NCI-H748 (cell line): ENCODE results near the gene CLUH.

Experiments used
- DNase-seq: peaks from one replicate; lab custom pipeline; 2025; ENCODE audit not compliant: unreplicated experiment; lab: John Stamatoyannopoulos, UW

Gene CLUH

GRCh38 chr17:2718150-2718938 is 6.8 kb upstream of the CLUH start:
- DNase-seq, result no peak

- DNase-seq, result no peak
These were observed 5.1 kb upstream of the CLUH start for GRCh38 chr17:2716649-2717048.

- no peak for DNase-seq
These were observed 2.3 kb upstream of the CLUH start for GRCh38 chr17:2713881-2714280.

DNA sequence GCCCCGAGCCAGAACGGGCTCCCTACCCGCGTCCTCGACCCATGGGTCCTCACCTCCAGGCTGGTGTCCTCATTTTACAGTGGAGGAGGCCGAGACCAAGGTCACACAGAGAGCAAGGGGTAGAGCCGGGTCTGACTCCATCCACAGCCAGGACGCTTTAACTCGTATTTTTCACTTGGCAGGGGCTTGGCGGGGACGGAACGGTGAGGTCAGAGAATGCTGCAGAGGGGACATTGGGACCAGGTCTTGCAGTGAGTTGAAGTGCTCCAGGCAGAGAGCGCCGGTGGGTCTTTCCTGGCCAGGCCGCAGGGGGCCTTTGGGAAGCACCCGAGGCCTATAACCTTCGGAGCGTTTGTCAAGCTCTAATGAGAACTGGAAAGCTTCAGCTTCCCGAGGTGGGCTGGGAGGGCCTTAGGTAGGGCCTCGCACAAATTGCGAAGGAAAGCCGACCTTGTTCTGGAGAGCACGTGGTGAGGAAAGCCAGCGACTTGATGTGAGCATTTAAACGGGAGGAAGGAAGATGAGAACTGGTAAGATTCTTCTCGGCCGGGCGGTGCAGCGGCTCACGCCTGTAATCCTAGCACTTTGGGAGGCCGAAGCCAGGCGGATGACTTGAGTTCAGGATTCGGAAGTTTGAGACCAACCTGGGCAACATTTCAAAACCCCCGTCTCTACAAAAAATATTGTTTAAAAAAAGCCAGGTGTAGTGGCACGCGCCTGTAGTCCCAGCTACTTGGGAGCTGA is 908 bp upstream of the CLUH start:
- no peak for DNase-seq

GRCh38 chr17:2710803-2711607 is 559 bp downstream of the CLUH start:
- DNase-seq, result peak; percentile 69

GRCh38 chr17:2710071-2710802 is 1.3 kb downstream of the CLUH start:
- no peak for DNase-seq

GRCh38 chr17:2709183-2709661 is 2.3 kb downstream of the CLUH start:
- no peak for DNase-seq

GRCh38 chr17:2708585-2709182 is 2.9 kb downstream of the CLUH start:
- DNase-seq, result no peak

GRCh38 chr17:2707721-2708584 is 3.6 kb downstream of the CLUH start:
- DNase-seq, result no peak

DNA sequence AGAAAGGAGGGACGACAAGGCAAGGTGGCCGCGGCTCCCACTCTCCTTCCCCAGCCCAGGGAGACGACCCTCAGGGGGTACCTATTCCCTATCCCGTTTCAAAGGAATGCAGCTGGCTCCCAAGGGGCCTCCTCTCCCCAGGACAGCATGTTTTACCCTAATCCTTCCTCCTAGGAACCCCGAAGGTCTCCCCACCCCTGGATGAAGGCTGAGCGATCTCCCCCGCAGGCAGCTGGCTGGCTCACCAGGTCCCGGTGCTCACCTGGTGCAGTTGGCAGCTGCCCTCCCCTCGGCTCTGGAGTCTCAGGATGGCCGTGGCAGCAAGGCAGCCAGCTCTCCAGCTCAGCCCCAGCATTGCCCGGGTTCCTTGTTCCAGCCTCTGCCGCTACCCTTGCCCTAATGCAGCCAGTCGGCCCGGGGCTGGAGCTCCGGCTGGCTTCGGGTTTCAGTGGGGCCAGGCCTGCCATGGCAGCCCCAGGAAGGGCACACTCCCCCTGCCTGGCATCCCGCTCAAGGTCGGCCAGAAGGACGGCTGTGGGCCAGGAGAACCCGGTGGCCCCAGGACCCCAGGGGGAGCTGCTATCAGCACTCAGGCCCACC is 4.6 kb downstream of the CLUH start:
- no peak for DNase-seq

DNA sequence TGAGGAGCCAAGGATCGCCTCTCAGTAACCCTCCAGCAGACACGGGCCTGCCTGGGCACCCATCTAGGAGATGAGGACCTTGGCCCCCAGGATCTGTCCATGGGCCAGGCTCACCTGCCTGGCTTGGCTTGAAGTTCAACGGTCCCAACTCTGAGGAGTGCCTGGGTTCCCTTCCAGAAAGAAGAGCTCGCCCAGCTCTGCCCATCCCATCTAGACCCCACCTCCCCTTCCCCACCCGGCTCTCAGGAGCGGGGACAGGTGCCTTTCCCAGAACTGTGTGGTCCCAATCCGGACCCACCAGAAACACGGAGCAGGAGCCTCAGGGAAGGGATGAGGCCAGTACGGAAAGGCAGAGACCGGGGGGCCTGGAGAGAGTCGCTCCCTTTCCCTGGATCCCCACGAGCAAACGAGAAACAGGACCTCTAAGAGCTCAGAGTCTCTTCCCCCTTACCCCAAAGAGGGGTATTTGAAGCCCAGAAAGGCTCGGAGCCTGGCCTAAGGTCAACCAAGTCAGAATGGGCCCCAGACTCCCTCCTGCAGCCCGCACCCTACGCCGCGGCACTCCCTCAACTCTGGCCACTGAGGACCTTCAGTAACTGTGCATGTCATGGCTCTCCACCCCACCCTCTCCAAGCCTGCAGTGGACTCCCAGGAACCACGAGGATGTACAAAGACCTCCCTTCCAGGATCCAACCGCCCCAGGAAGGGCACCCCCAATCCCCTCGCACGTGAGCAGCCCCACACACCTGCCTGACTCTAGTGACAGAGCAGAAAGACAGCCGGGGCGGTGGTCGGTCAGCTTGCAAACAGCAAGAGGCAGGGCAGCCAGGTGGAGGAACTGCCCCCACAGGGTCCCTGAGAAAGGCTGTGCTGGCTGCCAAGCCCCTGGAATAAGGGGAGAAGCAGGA is 5.4 kb downstream of the CLUH start:
- DNase-seq, result no peak

- no peak for DNase-seq
These were observed 6.3 kb downstream of the CLUH start for GRCh38 chr17:2705263-2705662.

- no peak for DNase-seq
These were observed 6.7 kb downstream of the CLUH start for GRCh38 chr17:2704890-2705248.

DNA sequence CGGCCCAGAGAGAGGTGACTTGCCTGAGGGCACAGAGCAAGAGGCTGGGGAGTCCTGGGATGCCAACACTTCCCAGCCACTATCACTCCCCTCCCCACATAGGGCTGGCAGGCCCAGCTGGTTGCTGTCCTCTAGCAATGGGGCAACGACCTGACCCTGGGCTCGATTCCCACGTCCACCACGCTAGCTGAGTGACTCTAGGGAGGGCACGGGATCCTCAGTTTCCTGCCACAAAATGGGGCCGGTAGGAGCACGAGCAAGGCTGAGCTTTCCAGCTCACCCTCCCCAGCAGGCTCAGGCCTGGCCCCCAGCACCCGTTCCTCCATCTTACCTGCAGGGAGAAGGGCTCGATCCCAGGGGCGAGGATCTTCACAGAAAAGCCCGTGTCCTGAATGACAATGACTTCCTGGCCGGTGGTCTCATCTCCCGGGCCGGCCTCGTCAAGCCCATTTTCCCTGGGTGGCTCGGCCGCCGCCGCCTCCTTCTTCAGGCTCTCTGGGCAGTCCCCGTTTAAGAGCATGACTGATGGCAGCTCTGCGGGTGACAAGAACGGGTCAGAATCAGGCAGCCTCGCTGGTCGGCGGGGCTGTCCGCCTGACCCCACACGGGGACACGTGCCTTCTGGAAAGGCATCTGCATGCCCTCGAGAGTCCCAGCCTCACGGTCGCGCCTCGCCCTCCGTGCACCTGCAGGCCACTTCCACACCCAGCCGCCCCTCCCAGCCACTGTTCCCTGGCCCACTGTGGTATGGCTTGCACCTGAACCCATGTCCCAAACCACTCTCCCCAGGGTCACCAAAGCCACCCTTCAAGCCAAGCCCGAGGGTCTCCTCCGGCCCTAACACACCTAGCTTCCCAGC is 7.3 kb downstream of the CLUH start:
- DNase-seq, result no peak

DNA sequence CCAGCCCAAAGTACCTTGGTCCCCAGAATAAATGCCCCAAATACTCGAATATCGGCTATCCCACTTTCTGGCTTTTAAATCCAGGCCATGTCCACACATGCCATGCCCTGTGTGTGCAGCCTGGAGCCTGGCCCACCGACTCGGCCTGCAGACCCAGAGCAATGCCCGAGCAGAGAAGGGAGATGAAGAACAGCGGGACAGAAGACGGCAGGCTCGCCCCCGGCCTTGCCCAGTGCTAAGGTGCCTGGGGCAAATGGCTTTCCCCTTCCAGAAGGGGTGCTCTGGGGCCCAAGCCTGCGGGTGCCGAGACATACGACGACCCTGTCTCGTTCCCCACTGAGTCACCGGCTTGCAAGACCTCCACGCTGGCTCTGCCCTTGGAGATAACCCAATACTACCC is 8.0 kb downstream of the CLUH start:
- no peak for DNase-seq

GRCh38 chr17:2703181-2703580 is 8.4 kb downstream of the CLUH start:
- no peak for DNase-seq

DNA sequence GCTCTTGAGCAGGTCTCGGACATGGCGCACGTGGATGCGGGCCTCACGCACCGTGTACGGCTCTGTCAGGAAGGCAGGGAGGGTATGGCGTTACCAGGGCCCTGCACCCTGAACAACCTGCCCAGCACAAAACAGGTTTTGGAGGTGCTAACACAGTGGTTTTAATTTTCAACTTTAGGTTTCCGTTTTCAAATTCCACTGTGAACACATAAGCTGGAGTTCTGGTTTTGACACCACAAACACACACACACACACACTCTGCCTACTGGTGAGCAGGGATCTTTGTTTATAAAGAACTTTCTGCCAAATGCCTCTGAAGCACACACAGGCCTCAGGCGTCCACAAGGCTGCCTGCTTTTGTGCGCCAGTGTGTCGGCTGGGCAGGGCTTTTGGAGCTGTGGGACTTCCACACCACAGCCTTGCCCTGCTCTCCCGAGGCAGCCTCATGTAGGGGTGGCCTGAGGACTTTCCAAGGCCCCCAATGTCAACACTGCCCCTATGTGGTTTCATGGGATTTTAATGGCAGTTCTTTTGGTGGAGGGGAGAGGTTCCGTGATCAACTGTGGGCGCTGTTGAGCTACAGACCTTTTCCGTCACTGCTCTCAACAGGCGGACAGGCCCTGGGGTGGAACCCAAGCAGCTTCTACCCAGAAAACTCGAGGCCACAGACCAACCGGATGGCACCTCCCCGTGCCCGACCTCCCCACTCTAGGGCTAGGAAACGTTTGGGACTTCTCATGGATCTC is 9.4 kb downstream of the CLUH start:
- DNase-seq, result no peak
